ENCODE data around the gene ELL.
"Not testable (repeated sequence)": the region's sequence is repeated elsewhere in the genome, so short reads cannot be mapped to it uniquely, and the experiment has no call there.

Gene ELL

DNA sequence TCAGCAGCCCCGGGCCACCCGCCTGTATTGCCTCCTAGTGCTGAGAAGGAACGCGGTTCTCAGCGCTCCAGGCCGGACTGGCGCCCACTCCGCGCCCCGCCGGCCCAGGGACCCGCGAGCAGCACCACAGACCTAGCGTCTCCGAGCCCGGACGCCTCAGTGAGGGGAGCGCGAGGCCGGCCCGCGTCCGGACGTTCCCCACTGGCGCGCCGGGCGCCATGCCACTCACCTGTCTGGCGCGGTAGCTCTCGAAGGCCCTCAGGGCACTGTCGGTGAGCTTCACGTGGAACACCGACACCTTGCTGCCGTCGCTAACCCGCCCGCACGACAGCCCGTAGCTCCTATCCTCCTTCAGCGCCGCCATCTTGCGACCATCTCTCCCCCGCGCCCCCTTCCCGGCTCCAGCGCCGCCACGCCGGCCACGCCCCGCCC lies at the start of gene ELL:
TSS of gene ELL (minus strand) at position 379 of the 432 bp plus-strand sequence. CDS start at position 364, 15 bp downstream.
- Mint-ChIP-seq H3K4me1 (peaks cover 29% of the 10 kb centered on the region), H3K4me3 (peak within 1 kb of the TSS; percentile 89 to 90), H3K9me3 (no peaks in the 10 kb centered on the region), H3K27me3 (no peaks in the 10 kb centered on the region), H3K27ac (peak within 1 kb of the TSS; percentile 99 to 100)
- DNase-seq (no peak), ATAC-seq (peak; percentile 15)

DNA sequence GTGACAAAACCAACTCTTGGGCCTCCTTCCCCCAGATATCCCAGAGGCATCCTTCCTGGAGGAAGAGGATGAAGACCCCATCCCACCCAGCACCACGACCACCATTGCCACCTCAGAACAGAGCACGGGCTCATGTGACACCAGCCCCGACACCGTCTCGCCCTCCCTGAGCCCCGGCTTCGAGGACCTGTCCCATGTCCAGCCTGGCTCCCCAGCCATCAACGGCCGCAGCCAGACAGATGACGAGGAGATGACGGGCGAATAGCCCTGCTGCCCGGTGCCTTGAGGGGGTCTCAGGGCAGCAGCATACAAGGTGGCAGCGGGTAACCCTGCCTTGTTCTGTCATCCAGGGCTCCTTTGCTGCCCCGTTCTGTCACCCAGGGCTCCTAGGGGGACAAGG lies 46.5 kb upstream of the ELL start:
- peak overlapping the region in 1 of 2 donors; percentile 32 for H3K27ac Mint-ChIP-seq
- ATAC-seq (no peak), DNase-seq (no peak)
- peaks cover 23% of the 10 kb centered on the region for H3K4me1 Mint-ChIP-seq
- H3K27me3 Mint-ChIP-seq: no peaks in the 10 kb centered on the region
- H3K4me3 Mint-ChIP-seq: no peak overlapping the region
- no peaks in the 10 kb centered on the region for H3K9me3 Mint-ChIP-seq

DNA sequence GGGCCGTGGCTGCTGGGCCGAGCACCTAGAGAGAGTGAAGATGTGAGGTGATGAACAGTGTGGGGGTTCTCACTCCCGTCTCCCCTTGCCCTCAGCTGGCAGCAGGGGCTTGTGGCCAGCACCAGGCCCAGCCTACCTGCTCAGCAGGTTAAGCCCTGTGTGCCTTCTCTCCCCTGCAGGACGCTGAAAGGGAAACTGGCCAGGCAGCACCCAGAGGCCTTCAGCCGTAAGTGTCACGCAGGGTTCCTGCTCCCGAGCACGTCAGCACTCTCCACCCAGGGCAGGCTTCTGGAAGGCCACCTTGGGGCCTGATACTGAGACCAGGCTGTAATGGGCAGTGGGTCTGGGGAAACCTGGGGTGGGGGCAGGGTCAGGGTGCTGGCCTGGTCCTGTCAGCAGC lies 45.1 kb upstream of the ELL start:
- no peaks in the 10 kb centered on the region for H3K27me3 Mint-ChIP-seq
- ATAC-seq: no peak
- peaks cover 10% of the 10 kb centered on the region for H3K4me1 Mint-ChIP-seq
- no peak for DNase-seq
- no peaks in the 10 kb centered on the region for H3K9me3 Mint-ChIP-seq
- no peak overlapping the region for H3K27ac Mint-ChIP-seq
- H3K4me3 Mint-ChIP-seq: no peak overlapping the region

DNA sequence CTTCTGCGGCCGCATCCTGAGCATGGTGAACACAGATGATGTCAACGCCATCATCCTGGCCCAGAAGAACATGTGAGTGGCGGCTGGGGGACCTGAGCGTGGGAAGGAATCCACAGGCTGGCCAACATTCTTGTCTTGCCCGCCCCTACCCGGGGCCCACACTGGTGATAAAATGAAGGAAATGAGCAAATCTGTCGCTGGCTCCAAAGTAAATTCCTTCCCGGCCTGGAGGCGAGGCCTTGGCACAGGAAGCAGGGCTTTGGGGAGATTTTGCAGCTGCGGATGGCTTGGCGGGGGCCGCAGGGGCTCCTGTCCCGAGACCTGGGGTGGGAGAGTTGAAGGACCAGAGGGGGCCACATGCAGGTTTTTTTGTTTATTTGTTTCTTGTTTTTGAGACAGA lies 40.2 kb upstream of the ELL start:
- DNase-seq: no peak

DNA sequence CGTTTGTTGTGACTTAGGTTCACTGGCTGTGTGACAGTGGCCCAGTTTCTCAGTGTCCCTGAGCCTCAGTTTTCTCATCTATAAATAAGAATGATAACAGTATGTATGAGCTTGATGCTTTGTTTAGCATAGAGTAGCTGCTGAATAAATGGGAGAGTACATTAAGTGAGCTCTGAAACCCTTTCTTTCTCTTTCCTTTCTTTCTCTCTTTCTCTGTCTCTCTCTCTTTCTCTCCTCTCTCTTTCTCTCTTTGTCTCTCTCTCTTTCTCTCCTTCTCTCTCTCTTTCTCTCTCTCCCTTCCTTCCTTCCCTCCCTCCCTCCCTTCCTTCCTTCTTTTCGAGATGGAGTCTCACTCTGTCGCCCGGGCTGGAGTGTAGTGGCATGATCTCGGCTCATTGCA lies 37.8 kb upstream of the ELL start:
- Mint-ChIP-seq H3K4me3 (peak overlapping the region; percentile 83 to 98), H3K27ac (peak overlapping the region; percentile 74 to 87), H3K27me3 (no peaks in the 10 kb centered on the region), H3K4me1 (peaks cover 36% of the 10 kb centered on the region), H3K9me3 (no peaks in the 10 kb centered on the region)
- ATAC-seq (no peak), DNase-seq (no peak)

More for the DNA sequence above, 40.2 kb upstream of the ELL start:
- no peak for ATAC-seq
- no peak overlapping the region for H3K4me3 Mint-ChIP-seq
- no peaks in the 10 kb centered on the region for H3K9me3 Mint-ChIP-seq
- peaks cover 36% of the 10 kb centered on the region for H3K4me1 Mint-ChIP-seq
- peak overlapping the region in 1 of 2 donors; percentile 27 for H3K27ac Mint-ChIP-seq
- H3K27me3 Mint-ChIP-seq: no peaks in the 10 kb centered on the region

DNA sequence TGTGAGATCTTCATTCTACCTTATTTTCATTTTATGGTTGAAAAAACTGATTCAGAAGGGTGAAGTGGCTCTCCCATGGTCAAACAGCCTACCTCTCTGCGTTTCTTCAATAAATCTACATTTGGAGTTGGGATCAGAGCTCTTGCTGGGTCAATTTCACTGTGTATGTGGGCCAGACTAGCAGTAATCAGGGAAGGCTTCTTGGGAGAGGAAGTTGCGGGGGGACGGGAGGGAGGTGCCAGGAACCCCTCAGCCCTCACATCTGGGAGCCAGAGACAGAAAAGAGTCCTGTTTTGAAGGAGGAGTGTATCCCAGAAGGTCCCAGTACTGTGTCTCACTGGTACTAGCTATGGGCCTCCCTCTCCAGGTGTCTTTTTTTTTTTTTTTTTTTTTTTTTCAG lies 36.7 kb upstream of the ELL start:
- Mint-ChIP-seq H3K27ac (peak overlapping the region; percentile 98), H3K4me3 (peak overlapping the region; percentile 83 to 98), H3K27me3 (no peaks in the 10 kb centered on the region), H3K4me1 (peaks cover 36% of the 10 kb centered on the region), H3K9me3 (no peaks in the 10 kb centered on the region)
- ATAC-seq (no peak), DNase-seq (no peak)

DNA sequence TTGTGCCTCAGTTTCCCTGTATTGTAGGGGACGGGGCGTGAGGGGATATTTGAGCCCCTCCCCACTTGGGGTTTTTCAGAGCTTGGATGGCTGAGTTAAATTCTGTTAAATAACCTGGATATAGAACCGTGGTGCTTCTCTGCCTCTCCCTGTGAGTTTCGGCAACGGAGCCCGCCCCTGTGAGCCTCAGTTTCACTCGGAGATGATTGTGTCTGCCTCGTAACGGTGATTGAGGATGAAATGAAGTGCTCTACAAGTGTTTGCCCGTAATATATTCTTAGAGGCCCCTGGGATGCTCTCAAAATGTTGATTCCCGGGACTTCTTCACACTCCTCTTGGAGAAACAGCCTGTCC lies 36.3 kb upstream of the ELL start:
- Mint-ChIP-seq H3K9me3 (no peaks in the 10 kb centered on the region), H3K4me1 (peaks cover 36% of the 10 kb centered on the region), H3K27ac (peak overlapping the region; percentile 98), H3K27me3 (no peaks in the 10 kb centered on the region), H3K4me3 (peak overlapping the region; percentile 83 to 98)
- ATAC-seq (no peak), DNase-seq (no peak)

DNA sequence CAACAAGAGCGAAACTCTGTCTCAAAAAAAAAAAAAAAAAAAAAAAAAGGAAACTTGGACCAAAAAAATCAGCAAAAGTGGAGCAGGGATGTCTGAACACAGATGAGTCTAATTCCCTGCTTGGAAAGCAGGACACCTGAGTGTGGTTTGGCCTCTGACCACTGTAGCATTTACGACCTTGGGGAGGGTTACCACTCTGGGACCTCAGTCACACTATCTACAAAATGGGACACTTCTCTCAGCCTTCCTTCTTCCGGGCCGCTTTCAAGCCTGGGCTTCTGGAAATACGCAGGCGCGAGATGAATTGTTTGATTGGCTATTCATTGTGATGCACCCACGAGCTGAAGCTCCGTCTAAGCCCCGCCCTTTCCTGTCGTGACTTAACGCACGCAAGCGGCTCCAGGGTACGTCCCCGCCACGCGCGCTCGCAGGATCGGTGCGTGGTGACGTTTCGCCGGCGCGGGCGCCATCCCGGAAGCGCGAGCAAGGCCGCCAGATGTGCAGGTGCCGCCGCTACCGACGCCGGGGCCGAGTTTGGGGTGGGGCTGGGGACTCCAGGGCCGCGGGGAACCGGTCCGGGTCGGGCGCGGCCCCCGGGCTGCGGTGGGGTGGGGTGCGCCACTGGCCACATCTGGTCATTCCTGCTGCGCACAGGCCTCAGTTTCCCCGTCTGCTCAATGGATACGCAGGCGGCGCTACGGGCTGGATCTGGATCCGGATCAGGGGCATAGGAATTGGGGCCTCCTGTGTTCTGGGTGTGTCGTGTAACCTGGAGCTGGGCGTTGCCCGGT lies 35.7 kb upstream of the ELL start, which contains the start of gene KXD1:
TSS of gene KXD1 (plus strand) at position 460 of the 791 bp plus-strand sequence. CDS start 4,187 bp downstream, outside the sequence.
- DNase-seq (peak; percentile 96 to 98), ATAC-seq (peak; percentile 99)
- H3K27me3 Mint-ChIP-seq: no peaks in the 10 kb centered on the region
- H3K9me3 Mint-ChIP-seq: no peaks in the 10 kb centered on the region
- H3K27ac Mint-ChIP-seq: peak within 1 kb of the TSS; percentile 98
- H3K4me1 Mint-ChIP-seq: peaks cover 36% of the 10 kb centered on the region
- peak within 1 kb of the TSS; percentile 83 to 98 for H3K4me3 Mint-ChIP-seq

DNA sequence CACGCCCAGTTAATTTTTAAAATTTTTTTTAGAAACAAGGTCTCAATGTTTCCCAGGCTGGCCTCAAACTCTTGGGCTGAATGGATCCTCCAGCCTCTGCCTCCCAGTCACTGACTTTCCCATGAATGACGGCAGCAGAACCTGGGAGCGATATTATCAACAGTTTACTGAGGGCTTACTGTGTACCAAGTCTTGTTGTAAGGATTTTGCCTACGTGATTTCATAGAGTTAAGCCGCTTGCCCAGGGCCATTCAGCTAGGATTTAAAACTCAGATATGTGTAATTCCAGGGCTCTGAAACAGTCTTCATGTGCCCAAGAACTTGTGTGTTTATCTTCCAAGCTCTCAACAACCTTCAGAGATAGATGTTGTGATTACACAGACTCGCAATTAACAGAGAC lies 29.8 kb upstream of the ELL start:
- DNase-seq (no peak), ATAC-seq (no peak)
- H3K4me1 Mint-ChIP-seq: no peaks in the 10 kb centered on the region
- no peak overlapping the region for H3K27ac Mint-ChIP-seq
- H3K9me3 Mint-ChIP-seq: no peaks in the 10 kb centered on the region
- no peaks in the 10 kb centered on the region for H3K27me3 Mint-ChIP-seq
- H3K4me3 Mint-ChIP-seq: no peak overlapping the region

DNA sequence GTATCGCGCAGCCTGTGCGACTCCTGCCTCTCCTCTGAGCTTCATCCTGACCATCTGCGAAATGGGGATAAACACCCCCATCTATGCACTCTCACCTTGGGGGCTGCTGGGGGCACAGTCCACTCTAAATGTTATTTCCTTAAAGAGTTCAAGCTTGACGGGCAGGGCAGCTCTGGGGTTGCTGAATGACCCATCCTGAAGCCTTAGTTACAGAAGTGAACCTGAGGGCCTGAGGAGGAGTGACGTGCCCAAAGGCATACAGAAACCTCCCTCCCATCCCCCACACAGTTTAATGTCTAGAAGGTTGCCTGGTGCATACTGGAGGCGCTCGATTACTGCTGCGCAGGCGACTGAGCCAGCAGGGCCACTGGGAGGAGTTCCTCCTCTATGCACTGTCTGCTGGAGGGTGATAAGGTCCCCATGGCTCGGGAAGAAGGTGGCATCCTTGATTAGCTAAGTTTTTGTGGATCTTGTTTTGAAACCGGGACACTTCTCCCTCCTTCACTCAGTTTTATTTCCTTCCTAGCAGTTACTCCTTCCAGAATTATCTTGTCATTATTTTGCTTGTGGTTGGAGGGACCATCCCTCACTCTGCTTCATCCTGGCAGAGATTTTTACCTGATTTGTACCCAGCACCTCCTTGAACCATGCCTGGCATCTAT lies 22.1 kb upstream of the ELL start:
- H3K27me3 Mint-ChIP-seq: no peaks in the 10 kb centered on the region
- peak; percentile 92 for ATAC-seq

DNA sequence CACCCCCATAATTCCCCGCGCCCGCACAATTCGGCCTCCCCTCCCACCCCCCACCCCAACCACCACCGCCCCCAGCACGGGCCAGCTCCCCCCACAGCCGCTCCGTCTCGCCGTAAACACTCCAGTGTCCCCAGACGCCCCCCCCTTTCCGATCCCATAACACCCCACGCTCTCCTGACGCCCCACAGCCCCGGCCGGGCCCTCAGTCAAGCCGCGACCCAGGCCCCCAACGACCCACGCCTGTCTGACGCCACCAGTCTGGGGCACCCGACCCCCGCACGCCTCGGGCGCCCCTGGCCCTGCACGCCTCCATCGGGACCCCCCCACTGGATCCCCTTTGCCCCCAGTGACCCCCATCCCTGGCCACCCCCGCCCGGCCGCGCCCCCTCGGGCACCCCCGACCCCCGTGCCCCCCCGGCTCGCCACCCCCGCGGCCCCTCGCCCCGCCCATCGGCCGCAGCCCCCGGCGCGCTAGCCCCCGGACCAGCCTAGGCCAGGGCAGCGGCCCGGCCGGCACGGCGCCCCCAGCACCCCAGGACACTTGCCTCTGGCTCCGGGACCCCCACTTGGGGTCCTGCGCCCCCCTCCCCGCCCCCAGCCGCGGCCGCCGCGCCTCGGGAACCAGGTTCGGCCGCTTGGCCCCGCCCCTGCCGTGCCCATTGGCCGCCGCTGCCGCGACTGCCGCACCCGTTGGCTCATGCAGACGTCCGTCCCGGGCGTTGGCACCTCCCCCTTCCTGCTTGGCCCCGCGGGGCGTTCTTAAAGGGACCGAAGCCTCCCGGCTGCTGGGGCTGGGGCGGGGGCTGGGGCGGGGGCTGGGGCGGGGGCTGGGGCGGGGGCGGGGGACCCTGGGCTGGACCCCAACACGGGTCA lies 21.3 kb upstream of the ELL start, which contains the start of gene FKBP8:
TSS of gene FKBP8 (minus strand) at position 633 of the 873 bp plus-strand sequence. CDS start 1,603 bp downstream, outside the sequence.
- Mint-ChIP-seq H3K9me3 (no peaks in the 10 kb centered on the region), H3K27ac (peak within 1 kb of the TSS; percentile 98 to 99), H3K4me3 (peak within 1 kb of the TSS; percentile 97), H3K27me3 (no peaks in the 10 kb centered on the region), H3K4me1 (peaks cover 35% of the 10 kb centered on the region)
- ATAC-seq: peak; percentile 96
- DNase-seq: peak; percentile 92 to 94

More for the DNA sequence above, 22.1 kb upstream of the ELL start:
- peak overlapping the region; percentile 97 for H3K4me3 Mint-ChIP-seq
- peak overlapping the region; percentile 98 to 99 for H3K27ac Mint-ChIP-seq
- no peaks in the 10 kb centered on the region for H3K9me3 Mint-ChIP-seq
- peaks cover 35% of the 10 kb centered on the region for H3K4me1 Mint-ChIP-seq
- DNase-seq: peak; percentile 75 to 84

DNA sequence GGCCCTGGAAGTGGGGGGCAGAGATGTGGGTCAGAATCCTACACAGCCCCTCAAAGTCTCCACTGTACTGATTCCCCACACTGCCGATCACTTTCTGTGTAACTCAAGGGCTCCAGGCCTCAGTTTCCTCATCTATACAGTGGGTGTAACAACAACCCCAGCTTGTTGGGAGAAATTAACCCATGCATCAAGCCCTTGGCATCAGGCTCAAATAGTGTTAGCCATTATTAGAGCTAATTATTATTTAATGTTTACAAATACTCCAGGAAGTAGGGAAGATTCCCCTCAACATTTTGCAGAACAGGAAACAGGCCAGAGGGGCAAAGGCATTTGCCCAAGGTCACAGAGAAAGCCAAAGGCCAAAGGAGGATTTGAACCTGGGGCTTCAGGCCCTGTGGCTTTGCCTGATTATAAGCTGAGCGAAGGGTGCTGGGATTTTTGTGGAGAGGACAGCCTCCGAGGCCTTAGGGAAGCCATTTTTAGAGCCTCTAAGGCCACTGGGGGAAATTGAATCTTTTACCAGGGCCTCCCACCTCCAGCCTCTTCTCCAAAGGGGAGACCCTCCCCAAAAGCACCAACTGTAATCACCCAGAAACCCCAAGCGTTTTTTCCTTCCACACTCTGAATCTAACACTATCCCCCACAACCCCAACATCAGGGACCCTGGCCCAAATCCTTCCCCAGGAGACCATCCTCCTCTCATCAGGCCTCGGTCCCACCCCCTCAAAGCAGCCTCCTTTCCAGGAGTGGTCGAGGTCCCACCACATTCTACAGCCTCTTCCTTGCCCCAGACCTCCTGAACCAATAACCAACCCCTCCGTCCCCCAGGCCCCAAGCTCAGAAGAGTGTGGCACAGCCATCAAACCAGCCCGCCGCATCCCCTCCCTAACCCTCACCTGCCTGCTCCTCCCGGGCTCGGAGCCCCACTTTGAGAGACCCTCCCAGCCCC lies 20.4 kb upstream of the ELL start:
- ATAC-seq (no peak), DNase-seq (no peak)
- peak overlapping the region; percentile 92 to 96 for H3K4me3 Mint-ChIP-seq
- peak overlapping the region; percentile 94 to 97 for H3K27ac Mint-ChIP-seq
- peaks cover 35% of the 10 kb centered on the region for H3K4me1 Mint-ChIP-seq
- no peaks in the 10 kb centered on the region for H3K27me3 Mint-ChIP-seq
- H3K9me3 Mint-ChIP-seq: no peaks in the 10 kb centered on the region

DNA sequence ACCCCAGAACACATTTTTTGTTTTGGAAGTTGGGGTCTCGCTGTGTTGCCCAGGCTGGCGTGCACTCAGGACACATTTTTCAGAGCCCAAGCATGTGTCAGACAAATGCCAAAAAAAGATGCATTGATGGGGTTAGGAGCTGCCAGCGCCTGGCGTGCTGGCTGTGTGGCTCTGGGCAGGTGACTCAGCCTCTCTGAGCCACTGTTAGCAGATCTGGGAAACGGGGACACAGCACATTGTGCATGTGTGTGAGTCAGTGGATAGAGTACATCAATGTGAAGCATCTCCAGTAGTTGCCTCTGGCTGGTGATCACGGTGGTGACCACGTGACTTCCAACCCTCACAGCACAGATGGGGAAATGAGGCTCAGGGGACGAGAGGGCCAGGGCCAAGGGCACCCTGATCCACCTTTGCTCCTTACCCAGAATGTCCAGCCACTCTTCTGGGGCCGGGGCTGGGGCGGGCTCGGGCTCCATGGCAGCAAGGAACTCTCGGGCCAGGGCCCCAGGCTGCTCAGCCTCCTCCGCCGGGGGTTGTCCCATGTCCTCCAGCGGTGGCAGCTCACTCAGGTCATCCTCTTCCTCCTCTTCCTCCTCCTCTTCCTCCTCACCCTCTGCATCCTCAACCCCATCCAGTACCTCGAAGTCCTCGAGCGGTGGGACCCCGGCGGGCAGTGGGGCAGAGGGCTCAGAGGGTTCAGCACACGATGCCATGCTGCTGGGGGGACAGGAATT lies 19.6 kb upstream of the ELL start:
- DNase-seq (no peak), ATAC-seq (no peak)
- H3K4me3 Mint-ChIP-seq: no peak overlapping the region
- H3K4me1 Mint-ChIP-seq: peaks cover 35% of the 10 kb centered on the region
- no peaks in the 10 kb centered on the region for H3K9me3 Mint-ChIP-seq
- no peaks in the 10 kb centered on the region for H3K27me3 Mint-ChIP-seq
- H3K27ac Mint-ChIP-seq: peak overlapping the region in 1 of 2 donors; percentile 52

DNA sequence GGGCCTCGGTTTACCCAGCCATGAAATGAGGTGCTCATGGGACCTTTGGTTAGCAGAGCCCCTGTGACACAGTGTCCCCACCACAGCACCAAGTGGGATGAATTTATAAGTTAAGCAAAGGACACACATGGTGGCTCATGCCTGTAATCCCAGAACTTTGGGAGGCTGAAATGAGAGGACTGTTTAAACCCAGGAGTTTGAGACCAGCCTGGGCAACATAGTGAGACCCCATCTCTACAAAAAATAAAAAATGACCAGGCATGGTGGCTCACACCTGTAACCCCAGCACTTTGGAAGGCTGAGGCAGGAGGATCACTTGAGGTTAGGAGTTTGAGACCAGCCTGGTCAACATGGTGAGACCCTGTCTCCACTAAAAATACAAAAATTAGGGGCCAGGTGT lies 18.3 kb upstream of the ELL start:
- not testable (repeated sequence) for H3K27me3 Mint-ChIP-seq, ATAC-seq
- peak overlapping the region in 1 of 2 donors; percentile 54 for H3K27ac Mint-ChIP-seq

More for the DNA sequence above, 18.3 kb upstream of the ELL start:
- not testable (repeated sequence) for H3K9me3 Mint-ChIP-seq, H3K4me3 Mint-ChIP-seq, DNase-seq
- peaks cover 32% of the 10 kb centered on the region for H3K4me1 Mint-ChIP-seq

All from stimulated activated naive CD8-positive, alpha-beta T cell treated with anti-CD3 and anti-CD28 coated beads, Interleukin-15, amount 100 ng/mL, for 72 hours (primary cell).